GM12878 (cell line): ENCODE measurements around the gene TP63.

Source experiments
- ELK1 ChIP-seq: IDR thresholded peaks from 2 replicates; pipeline ENCODE4 v1.6.1; 2012; ENCODE audit warnings: low read depth, low read length, improper control_type of control experiment
- EP300 ChIP-seq, 2 experiments: fragments of 150-350 bp in 1 of 2; IDR thresholded peaks; 2 replicates each; pipeline ENCODE4 v1.6.1; 2011 to 2012; ENCODE audit warnings: low read depth in 2 of 2, low read length in 2 of 2, borderline replicate concordance in 1 of 2, improper control_type of control experiment in 1 of 2, inconsistent platforms in 1 of 2; ENCODE audit not compliant: control insufficient read depth in 1 of 2
- GABPA ChIP-seq: IDR thresholded peaks from 2 replicates; pipeline ENCODE4 v1.6.1; 2014; ENCODE audit warnings: antibody characterized with exemption, low read depth, mild to moderate bottlenecking, inconsistent platforms

- TF ChIP-seq EP300 (IDR thresholded peaks at IDR 0.05; ENCODE audit: borderline replicate concordance in 1 of 2, control insufficient read depth in 1 of 2, low read depth in 2 of 2, low read length in 2 of 2) (no peak), GABPA (no peak), ELK1 (no peak)
Measured at GRCh38 chr3:189826566-189826965, 195.4 kb downstream of the TP63 start.
